Smooth muscle cell (in vitro differentiated cells): ENCODE data around the gene SRGAP3. TPM values are rescaled to one million over a fixed set of nuclear protein-coding genes. Genes with fewer than 3 reads are reported as not detected.
A peak's percentile ranks its signal among the peaks of the same experiment; 100 is the strongest.

ENCODE experiments used
- DNase-seq: peaks from one replicate; lab custom pipeline; 2025; ENCODE audit not compliant: unreplicated experiment; lab: John Stamatoyannopoulos, UW
- H2AFZ ChIP-seq: fragments of 200-600 bp; sonication (generic); 2 replicates; pipeline ENCODE4 v1.6.0; 2016; ENCODE audit warnings: antibody characterized with exemption, low read depth, mild to moderate bottlenecking
- H3F3A ChIP-seq: fragments of 200-600 bp; sonication (generic); 2 replicates; pipeline ENCODE4 v1.6.0; 2017; ENCODE audit warnings: antibody characterized with exemption, low read depth
- H3K27ac ChIP-seq: fragments of 200-600 bp; sonication (generic); 2 replicates; pipeline ENCODE4 v1.5.1; 2016; ENCODE audit warnings: low read depth, mild to moderate bottlenecking
- H3K27me3 ChIP-seq: fragments of 200-600 bp; sonication (generic); 2 replicates; pipeline ENCODE4 v1.6.1; 2016; ENCODE audit warnings: low read depth, mild to moderate bottlenecking
- H3K36me3 ChIP-seq: fragments of 200-600 bp; sonication (generic); 2 replicates; pipeline ENCODE4 v1.5.1; 2016; ENCODE audit warnings: low read depth
- H3K4me1 ChIP-seq: fragments of 200-600 bp; sonication (generic); 2 replicates; pipeline ENCODE4 v1.5.1; 2016; ENCODE audit warnings: low read depth
- H3K4me2 ChIP-seq: fragments of 200-600 bp; sonication (generic); 2 replicates; pipeline ENCODE4 v1.6.0; 2016; ENCODE audit warnings: mild to moderate bottlenecking
- H3K4me3 ChIP-seq: fragments of 200-600 bp; sonication (generic); 2 replicates; pipeline ENCODE4 v1.5.1; 2016; ENCODE audit warnings: mild to moderate bottlenecking
- H3K79me2 ChIP-seq: fragments of 200-600 bp; sonication (generic); 2 replicates; pipeline ENCODE4 v1.6.0; 2016; ENCODE audit warnings: low read depth, mild to moderate bottlenecking
- H3K9ac ChIP-seq: fragments of 200-600 bp; sonication (generic); 2 replicates; pipeline ENCODE4 v1.6.0; 2016; ENCODE audit warnings: low read depth
- H3K9me3 ChIP-seq: fragments of 200-600 bp; sonication (generic); replicated peaks from 2 replicates; pipeline ENCODE4 v1.5.1; 2016; ENCODE audit warnings: low read depth
- H4K20me1 ChIP-seq: fragments of 200-600 bp; sonication (generic); 2 replicates; pipeline ENCODE4 v1.6.0; 2016; ENCODE audit warnings: low read depth
- WGBS: methylation state at CpG from one replicate; pipeline ENCODE4 v1.1.7; 2016; ENCODE audit warnings: low lambda C conversion rate; 5-methylcytosine and 5-hydroxymethylcytosine counted together
- polyA plus RNA-seq: library from polyadenylated mRNA; unstranded; fragments of >200 nt; fragmentation: Nextera tagmentation; extraction: Ambion mirVana; gene quantifications from 2 replicates; pipeline ENCODE4 v1.2.1, GENCODE V29; 2016
- total RNA-seq: library from RNA; depleted of rRNA; stranded (reverse); fragments of >200 nt; gene quantifications from 2 replicates; pipeline ENCODE4 v1.2.3, GENCODE V29; 2014
- TF ChIP-seq, protein P1 (sequence below): fragments of 200-600 bp; sonication (generic); IDR thresholded peaks from 2 replicates; pipeline ENCODE4 v1.5.1; 2017; ENCODE audit warnings: borderline replicate concordance, mild to moderate bottlenecking, antibody characterized with exemption; ENCODE audit not compliant: insufficient read depth, poor library complexity, severe bottlenecking

Gene SRGAP3
- total and polyA plus RNA-seq, 2 experiments from 2014 or later, result 1.5 to 3.1 TPM

DNA sequence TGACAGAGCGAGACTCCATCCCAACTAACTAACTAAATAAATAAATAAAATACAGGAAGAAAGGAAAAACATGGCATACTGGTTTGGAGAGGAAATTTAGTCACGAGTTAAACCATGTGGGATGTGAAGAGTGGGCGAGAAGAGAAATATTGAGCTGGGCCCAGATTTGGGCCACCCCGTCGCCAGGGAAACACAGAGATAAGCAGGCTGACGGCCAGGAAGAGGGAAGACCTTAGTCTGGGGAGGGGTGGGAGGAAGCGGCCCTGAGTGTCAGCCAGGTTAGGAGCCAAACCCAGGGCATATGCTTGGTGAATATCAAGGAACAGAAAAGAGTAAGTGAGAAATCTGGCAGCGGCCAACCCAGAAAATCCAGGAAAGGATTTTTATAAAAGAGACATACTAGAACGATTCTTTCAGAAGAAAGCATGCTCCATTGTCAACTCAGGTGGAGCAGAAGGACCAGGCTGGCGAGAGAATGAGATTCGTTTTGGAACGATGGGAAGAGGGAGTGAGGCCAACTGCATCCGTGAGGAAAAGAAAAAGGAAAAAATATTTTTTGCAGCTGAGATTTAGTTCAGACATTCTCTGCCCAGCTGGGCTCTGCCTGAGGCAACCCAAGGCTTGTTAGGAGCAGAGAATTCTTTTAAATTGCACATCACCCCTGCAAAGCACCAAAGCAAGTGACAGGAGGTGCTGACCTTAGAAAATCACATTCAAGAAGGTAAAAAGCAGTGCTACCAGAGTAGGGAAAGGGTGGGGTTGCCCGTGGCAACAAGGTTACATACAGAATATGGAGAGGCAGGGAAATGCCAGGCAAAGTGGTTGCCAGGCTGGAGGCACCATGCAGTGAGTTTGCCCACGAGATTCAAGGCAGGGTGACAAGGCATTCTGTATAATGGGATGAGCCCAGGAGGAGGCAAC lies 226.9 kb downstream of the SRGAP3 start:
- DNase-seq, result no peak
- no peak overlapping the region for H3K4me3 ChIP-seq
- H3K27ac ChIP-seq, result peak overlapping the region; percentile 63
- no peaks in the 10 kb centered on the region for H3K79me2 ChIP-seq
- no peaks in the 10 kb centered on the region for H3K36me3 ChIP-seq
- H2AFZ ChIP-seq, result no peak overlapping the region
- WGBS, result 67% methylated on average over 15 of the region's 15 CpGs
- no peaks in the 10 kb centered on the region for H4K20me1 ChIP-seq
- H3K4me2 ChIP-seq, result peak overlapping the region; percentile 57
- TF ChIP-seq, protein P1, sequence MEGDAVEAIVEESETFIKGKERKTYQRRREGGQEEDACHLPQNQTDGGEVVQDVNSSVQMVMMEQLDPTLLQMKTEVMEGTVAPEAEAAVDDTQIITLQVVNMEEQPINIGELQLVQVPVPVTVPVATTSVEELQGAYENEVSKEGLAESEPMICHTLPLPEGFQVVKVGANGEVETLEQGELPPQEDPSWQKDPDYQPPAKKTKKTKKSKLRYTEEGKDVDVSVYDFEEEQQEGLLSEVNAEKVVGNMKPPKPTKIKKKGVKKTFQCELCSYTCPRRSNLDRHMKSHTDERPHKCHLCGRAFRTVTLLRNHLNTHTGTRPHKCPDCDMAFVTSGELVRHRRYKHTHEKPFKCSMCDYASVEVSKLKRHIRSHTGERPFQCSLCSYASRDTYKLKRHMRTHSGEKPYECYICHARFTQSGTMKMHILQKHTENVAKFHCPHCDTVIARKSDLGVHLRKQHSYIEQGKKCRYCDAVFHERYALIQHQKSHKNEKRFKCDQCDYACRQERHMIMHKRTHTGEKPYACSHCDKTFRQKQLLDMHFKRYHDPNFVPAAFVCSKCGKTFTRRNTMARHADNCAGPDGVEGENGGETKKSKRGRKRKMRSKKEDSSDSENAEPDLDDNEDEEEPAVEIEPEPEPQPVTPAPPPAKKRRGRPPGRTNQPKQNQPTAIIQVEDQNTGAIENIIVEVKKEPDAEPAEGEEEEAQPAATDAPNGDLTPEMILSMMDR, result no peak
- no peak overlapping the region for H3K9ac ChIP-seq
- H3K9me3 ChIP-seq, result no peaks in the 10 kb centered on the region
- peaks cover 4% of the 10 kb centered on the region for H3K27me3 ChIP-seq
- no peaks in the 10 kb centered on the region for H3F3A ChIP-seq
- peaks cover 28% of the 10 kb centered on the region for H3K4me1 ChIP-seq

DNA sequence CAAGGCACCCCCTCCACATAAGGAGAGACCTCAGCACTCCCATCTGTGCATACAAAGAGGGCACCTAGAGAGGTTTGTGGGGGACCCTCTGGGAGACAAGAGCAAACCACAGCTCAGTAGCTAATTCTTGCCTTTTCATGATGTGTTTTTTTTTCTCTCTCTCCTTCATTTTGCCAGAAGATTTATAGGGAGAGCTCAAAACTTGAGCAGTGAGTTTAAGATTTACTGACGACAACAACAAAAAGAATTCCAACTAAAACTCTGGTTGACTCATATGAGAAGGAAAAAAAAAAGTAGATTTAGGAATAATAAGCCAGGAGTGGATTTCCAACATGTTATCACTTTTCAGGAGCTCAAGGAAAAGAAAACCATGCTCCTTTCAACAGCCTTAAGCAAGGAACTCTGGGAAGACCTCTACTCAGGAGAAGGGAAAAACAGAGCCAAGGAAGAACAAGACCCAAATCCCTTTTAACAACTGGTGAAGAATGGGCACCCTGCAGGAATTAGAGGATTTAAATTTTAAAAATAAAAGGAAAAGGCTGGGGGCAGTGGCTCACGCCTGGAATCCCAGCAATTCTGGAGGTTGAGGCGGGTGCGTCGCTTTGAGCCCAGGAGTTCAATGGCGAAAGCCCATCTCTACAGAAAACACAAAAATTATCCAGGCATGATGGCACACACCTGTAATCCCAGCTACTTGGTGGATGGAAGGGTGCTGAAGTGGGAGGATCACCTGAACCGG lies 228.0 kb downstream of the SRGAP3 start:
- Histone ChIP-seq H3K9me3 (no peaks in the 10 kb centered on the region), H3K4me1 (peaks cover 28% of the 10 kb centered on the region), H3K27me3 (peaks cover 4% of the 10 kb centered on the region), H3K4me3 (no peak overlapping the region), H4K20me1 (no peaks in the 10 kb centered on the region), H3K79me2 (no peaks in the 10 kb centered on the region), H3F3A (no peaks in the 10 kb centered on the region), H3K36me3 (no peaks in the 10 kb centered on the region), H3K27ac (peak overlapping the region; percentile 63), H2AFZ (no peak overlapping the region), H3K4me2 (peak overlapping the region; percentile 36), H3K9ac (peak overlapping the region; percentile 19)
- TF ChIP-seq, protein P1, result no peak
- 81% methylated on average over 7 of the region's 7 CpGs for WGBS
- DNase-seq, result no peak

DNA sequence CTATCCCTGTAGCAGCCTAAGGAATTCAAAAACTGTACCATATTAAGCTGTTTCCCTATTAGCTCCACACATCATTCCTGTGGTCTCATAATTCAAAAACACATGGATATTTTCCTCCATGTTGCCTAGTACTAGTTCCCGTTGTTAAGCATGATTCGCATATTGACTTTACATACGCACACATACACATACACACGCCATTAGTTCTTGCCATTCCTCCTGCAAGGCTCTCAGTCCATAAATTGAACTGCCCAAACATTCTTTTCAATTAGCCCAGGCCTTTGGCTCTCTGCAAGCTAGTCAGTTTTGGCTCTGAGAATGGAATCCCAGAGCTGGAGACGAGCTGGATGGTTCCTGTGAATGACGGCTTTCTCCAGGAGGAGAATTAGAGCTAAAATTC lies 229.0 kb downstream of the SRGAP3 start:
- WGBS, result 57% methylated on average over 6 of the region's 6 CpGs

More for the DNA sequence above, 229.0 kb downstream of the SRGAP3 start:
- Histone ChIP-seq H3F3A (no peaks in the 10 kb centered on the region), H3K27ac (peak overlapping the region; percentile 63), H3K79me2 (no peaks in the 10 kb centered on the region), H3K36me3 (no peaks in the 10 kb centered on the region), H3K27me3 (peaks cover 4% of the 10 kb centered on the region), H3K4me1 (peaks cover 28% of the 10 kb centered on the region), H3K4me3 (no peak overlapping the region), H4K20me1 (no peaks in the 10 kb centered on the region), H3K9me3 (no peaks in the 10 kb centered on the region), H2AFZ (no peak overlapping the region), H3K4me2 (peak overlapping the region; percentile 36), H3K9ac (peak overlapping the region; percentile 19)
- TF ChIP-seq, protein P1, result no peak
- DNase-seq, result no peak
